Right renal cortex interstitium (tissue), 3 donors: ENCODE results near the gene SPATA6L. TPM values are rescaled to one million over a fixed set of nuclear protein-coding genes. Genes with fewer than 3 reads are reported as not detected.

ENCODE experiments used
- DNase-seq, 3 donors: peaks; one replicate each; pipeline ENCODE4 v3.0.0-alpha.2; 2013; ENCODE audit warnings: low read depth in 3 of 3, low spot score in 2 of 3
- polyA plus RNA-seq, 3 donors: library from polyadenylated mRNA; unstranded; fragments of 120-200 nt; gene quantifications; one replicate each; pipeline ENCODE4 v1.2.1, GENCODE V29; 2013; ENCODE audit not compliant: insufficient read length in 3 of 3

The SPATA6L gene
- polyA plus RNA-seq, 3 donors, result 3.0 to 3.5 (median 3.1) TPM

- no peak for DNase-seq
These were observed 107.8 kb downstream of the SPATA6L start for GRCh38 chr9:4558371-4558998.

- DNase-seq, result no peak
These were observed 111.0 kb downstream of the SPATA6L start for GRCh38 chr9:4555236-4555635.

- no peak for DNase-seq
These were observed 112.3 kb downstream of the SPATA6L start for GRCh38 chr9:4553951-4554381.

- DNase-seq, result no peak
These were observed 115.3 kb downstream of the SPATA6L start for GRCh38 chr9:4550777-4551484.

GRCh38 chr9:4549751-4550295 is 116.5 kb downstream of the SPATA6L start:
- no peak for DNase-seq

- DNase-seq, result no peak
These were observed 117.2 kb downstream of the SPATA6L start for GRCh38 chr9:4548811-4549725.

Other genes starting within 250 kb of the SPATA6L start
- 10 to 100 TPM; 22.1 to 23.6 (median 22.2) TPM for gene SLC1A1, start 176.0 kb downstream of the SPATA6L start, polyA plus RNA-seq
- gene PLPP6, start 4.2 kb downstream of the SPATA6L start, polyA plus RNA-seq, result 10 to 100 TPM; 16.9 to 18.2 (median 17.9) TPM
- gene CDC37L1, start 13.1 kb upstream of the SPATA6L start, polyA plus RNA-seq, result 10 to 100 TPM; 20.7 to 23.0 (median 20.8) TPM
- gene AK3, start 74.7 kb upstream of the SPATA6L start, polyA plus RNA-seq, result 100 to 1,000 TPM in 2 of 3 donors, 10 to 100 TPM in 1; 92.2 to 106 (median 105) TPM
- 10 to 100 TPM; 16.2 to 21.1 (median 20.3) TPM for gene RCL1, start 126.5 kb upstream of the SPATA6L start, polyA plus RNA-seq